Lung (tissue), 12 donors: ENCODE measurements around the gene SYNPO2. TPM values are rescaled to one million over a fixed set of nuclear protein-coding genes. Genes with fewer than 3 reads are reported as not detected.

Source experiments
- ATAC-seq: fragments of 200-7000 bp; cut with Tn5 transposase; one replicate; pipeline ENCODE4 v1.9.1; 2020; ENCODE audit warnings: moderate number of reproducible peaks; ENCODE audit not compliant: insufficient read depth, low FRiP score
- DNase-seq, 3 donors: peaks; one replicate each; pipeline ENCODE4 v3.0.0-alpha.2; 2013 to 2017
- H3K27ac ChIP-seq, 2 donors: one replicate each; pipeline ENCODE4 v1.5.1; 2013; ENCODE audit warnings: mild to moderate bottlenecking in 2 of 2, moderate library complexity in 2 of 2, control low read depth in 1 of 2, inconsistent platforms in 1 of 2, low read depth in 1 of 2, low read length in 1 of 2
- H3K27me3 ChIP-seq, 3 donors: one replicate each; pipeline ENCODE4 v1.5.1; 2013; ENCODE audit warnings: low read length in 2 of 3; ENCODE audit not compliant: control insufficient read depth in 3 of 3, insufficient read depth in 3 of 3
- H3K36me3 ChIP-seq, 4 donors: one replicate each; pipeline ENCODE4 v1.5.1; 2013; ENCODE audit warnings: low read length in 4 of 4, mild to moderate bottlenecking in 1 of 4, moderate library complexity in 1 of 4; ENCODE audit not compliant: control insufficient read depth in 4 of 4, insufficient read depth in 4 of 4
- H3K4me1 ChIP-seq, 5 donors: one replicate each; pipeline ENCODE4 v1.5.1; 2013; ENCODE audit warnings: low read length in 5 of 5, mild to moderate bottlenecking in 2 of 5, moderate library complexity in 1 of 5; ENCODE audit not compliant: control insufficient read depth in 5 of 5, insufficient read depth in 5 of 5
- H3K4me3 ChIP-seq: one replicate; pipeline ENCODE4 v1.5.1; 2013; ENCODE audit warnings: mild to moderate bottlenecking, control low read depth, moderate library complexity
- H3K9ac ChIP-seq, 2 donors: one replicate each; pipeline ENCODE4 v1.5.1; 2013; ENCODE audit warnings: low read length in 2 of 2, control low read depth in 1 of 2; ENCODE audit not compliant: insufficient read depth in 1 of 2
- H3K9me3 ChIP-seq, 4 donors: one replicate each; pipeline ENCODE4 v1.5.1; 2013; ENCODE audit warnings: low read length in 3 of 4, mild to moderate bottlenecking in 1 of 4, moderate library complexity in 1 of 4; ENCODE audit not compliant: control insufficient read depth in 4 of 4, insufficient read depth in 3 of 4
- WGBS, 2 donors: extraction: QIAGEN DNeasy Blood & Tissue Kit; methylation state at CpG; one replicate each; pipeline ENCODE4 v1.1.7; 2013; 5-methylcytosine and 5-hydroxymethylcytosine counted together
- polyA plus RNA-seq, 2 donors: library from polyadenylated mRNA; stranded (reverse); fragments of 200-250 nt; gene quantifications; one replicate each; pipeline ENCODE4 v1.2.1, GENCODE V29; 2013
- total RNA-seq, 2 donors: library from RNA; depleted of rRNA in 1 of 2; stranded (reverse); fragments of >200 nt in 1 of 2; gene quantifications; one replicate each; pipeline ENCODE4 v1.2.1, GENCODE V29; 2014 to 2021
- TF ChIP-seq, protein P1 (sequence below): IDR thresholded peaks from 2 replicates; pipeline ENCODE4 v1.5.1; 2012; ENCODE audit warnings: mild to moderate bottlenecking; ENCODE audit errors: control extremely low read depth, extremely low read depth
- donor health status: control.
- donor health status: control.
- donor health status: Bipolar disorder and iron deficiency.
- donor health status: healthy.
- donor health status: DM: yes; HTN: yes; CAD: no.

The SYNPO2 gene
- total and polyA plus RNA-seq, 4 donors = 3.5 to 27.6 (median 10.1) TPM

DNA sequence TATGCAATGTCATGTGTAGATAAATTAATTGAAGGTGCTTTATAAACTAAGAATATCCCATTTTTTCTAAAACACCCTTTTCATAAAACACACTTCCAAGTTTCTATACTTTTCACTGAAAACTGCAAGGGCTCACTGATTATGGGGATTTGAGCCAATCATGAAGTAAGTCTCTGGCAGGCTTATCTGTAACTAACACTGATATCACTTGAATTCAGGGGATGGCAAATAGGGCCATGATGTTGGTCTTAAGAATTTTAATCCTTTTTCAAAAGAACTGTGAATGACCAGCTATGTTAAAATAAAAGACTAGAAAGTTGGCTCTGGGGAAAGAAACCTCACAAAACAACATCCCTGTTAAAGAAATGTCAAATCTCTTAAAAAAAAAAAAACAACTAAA, 39.8 kb upstream of the SYNPO2 start:
- TF ChIP-seq, protein P1, sequence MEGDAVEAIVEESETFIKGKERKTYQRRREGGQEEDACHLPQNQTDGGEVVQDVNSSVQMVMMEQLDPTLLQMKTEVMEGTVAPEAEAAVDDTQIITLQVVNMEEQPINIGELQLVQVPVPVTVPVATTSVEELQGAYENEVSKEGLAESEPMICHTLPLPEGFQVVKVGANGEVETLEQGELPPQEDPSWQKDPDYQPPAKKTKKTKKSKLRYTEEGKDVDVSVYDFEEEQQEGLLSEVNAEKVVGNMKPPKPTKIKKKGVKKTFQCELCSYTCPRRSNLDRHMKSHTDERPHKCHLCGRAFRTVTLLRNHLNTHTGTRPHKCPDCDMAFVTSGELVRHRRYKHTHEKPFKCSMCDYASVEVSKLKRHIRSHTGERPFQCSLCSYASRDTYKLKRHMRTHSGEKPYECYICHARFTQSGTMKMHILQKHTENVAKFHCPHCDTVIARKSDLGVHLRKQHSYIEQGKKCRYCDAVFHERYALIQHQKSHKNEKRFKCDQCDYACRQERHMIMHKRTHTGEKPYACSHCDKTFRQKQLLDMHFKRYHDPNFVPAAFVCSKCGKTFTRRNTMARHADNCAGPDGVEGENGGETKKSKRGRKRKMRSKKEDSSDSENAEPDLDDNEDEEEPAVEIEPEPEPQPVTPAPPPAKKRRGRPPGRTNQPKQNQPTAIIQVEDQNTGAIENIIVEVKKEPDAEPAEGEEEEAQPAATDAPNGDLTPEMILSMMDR = no peak
- H3K4me1 ChIP-seq = peaks cover 0 to 4% (median 0%) of the 10 kb centered on the region in 5 donors

DNA sequence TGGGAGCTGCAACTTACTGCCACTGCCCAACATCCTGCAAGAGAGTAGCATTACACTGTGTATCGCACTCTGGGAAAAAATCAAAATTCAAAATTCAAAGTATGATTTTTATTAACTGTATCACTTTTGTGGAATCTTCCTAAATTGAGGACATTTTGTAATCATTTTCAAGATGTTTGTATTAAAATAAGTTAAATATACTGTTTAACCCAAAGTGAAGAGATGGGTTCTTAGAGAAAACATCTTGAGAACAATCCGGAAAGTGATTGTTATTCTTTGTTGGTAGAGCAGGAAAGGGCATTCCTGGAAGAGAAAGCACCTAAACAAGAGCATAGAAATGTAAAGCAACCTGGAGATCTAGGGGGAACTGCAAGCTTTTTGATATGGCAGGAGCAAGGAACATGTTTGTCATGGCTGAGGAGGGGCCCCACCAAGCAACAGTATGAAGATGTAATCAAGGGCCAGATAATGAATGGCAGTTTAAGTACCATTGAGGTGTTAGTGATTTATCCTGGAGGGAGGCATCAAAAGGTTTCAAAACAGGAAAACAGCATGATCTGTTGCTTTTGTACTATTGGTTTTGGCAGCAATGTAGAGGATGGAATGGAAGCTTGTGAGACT, 38.7 kb upstream of the SYNPO2 start:
- H3K27me3 ChIP-seq = no peaks in the 10 kb centered on the region
- H3K36me3 ChIP-seq = no peaks in the 10 kb centered on the region
- H3K4me3 ChIP-seq = no peak overlapping the region
- WGBS, 2 donors = 96 to 99% methylated on average over 2 of the region's 2 CpGs
- DNase-seq = no peak
- peaks cover 0 to 4% (median 0%) of the 10 kb centered on the region in 5 donors for H3K4me1 ChIP-seq
- TF ChIP-seq, protein P1 = no peak
- ATAC-seq = no peak
- H3K9ac ChIP-seq = no peak overlapping the region
- no peaks in the 10 kb centered on the region for H3K9me3 ChIP-seq
- no peak overlapping the region for H3K27ac ChIP-seq

More for the DNA sequence above, 39.8 kb upstream of the SYNPO2 start:
- no peaks in the 10 kb centered on the region for H3K27me3 ChIP-seq
- H3K36me3 ChIP-seq = no peaks in the 10 kb centered on the region
- ATAC-seq (no peak), DNase-seq (no peak)
- H3K27ac ChIP-seq = no peak overlapping the region
- H3K9me3 ChIP-seq = no peaks in the 10 kb centered on the region
- H3K4me3 ChIP-seq = no peak overlapping the region
- H3K9ac ChIP-seq = no peak overlapping the region

DNA sequence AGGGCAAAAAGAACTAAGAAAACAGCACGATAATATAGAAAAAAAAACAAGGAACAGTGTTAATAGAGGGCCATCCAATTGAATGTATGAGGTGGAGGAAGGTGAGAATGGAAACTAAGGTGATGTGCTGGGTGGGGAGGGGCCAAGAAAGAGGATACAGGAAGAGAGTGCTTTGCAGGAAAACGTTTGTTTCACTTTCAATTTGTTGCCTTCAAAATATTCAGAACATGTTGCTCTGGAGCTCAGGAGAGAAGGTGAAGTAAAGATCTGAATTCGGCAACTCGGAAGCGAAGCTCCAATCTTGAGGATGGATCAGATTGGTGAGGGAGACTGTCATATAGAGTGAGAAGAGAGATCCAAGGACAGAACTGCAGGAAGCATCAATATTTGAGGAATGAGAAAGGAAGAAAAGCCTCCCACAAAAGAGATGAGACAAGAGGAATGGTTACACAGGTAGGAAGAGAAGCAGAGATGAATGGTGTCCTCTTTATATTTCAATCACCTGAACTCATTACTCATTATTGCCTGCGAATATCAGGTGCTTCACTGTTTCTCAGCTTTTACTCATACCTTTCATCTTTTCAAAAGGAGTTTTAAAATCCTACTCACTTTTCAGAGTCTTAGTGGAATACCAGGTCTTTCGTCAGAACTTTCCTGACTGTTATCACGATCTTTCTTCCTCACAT, 38.0 kb upstream of the SYNPO2 start:
- H3K4me3 ChIP-seq = peak overlapping the region; percentile 30
- peak overlapping the region in 1 of 2 donors; percentile 14 for H3K9ac ChIP-seq
- H3K9me3 ChIP-seq = no peaks in the 10 kb centered on the region
- ATAC-seq (no peak), DNase-seq (peak in 2 of 3 donors; percentile 30 to 31)
- peaks cover 0 to 4% (median 0%) of the 10 kb centered on the region in 5 donors for H3K4me1 ChIP-seq
- TF ChIP-seq, protein P1 = no peak
- H3K27ac ChIP-seq = no peak overlapping the region
- 27 to 36% methylated on average over 8 of the region's 8 CpGs for WGBS, 2 donors
- H3K36me3 ChIP-seq = no peaks in the 10 kb centered on the region
- H3K27me3 ChIP-seq = no peaks in the 10 kb centered on the region
